H9 (cell line): Measurements from ENCODE around the gene STARD8. TPM values are rescaled to one million over a fixed set of nuclear protein-coding genes. Genes with fewer than 3 reads are reported as not detected.

Experiments used
- DNase-seq: peaks from one replicate; pipeline ENCODE4 v3.0.0-alpha.2; 2017
- H2AFZ ChIP-seq: one replicate; pipeline ENCODE4 v1.6.1; 2013; ENCODE audit warnings: mild to moderate bottlenecking, low read length, control low read depth, moderate library complexity
- H2AK5ac ChIP-seq: 2 replicates; pipeline ENCODE4 v1.6.1; 2013; ENCODE audit warnings: low read length, control low read depth, mixed read lengths; ENCODE audit not compliant: insufficient read length
- H2BK120ac ChIP-seq: one replicate; pipeline ENCODE4 v1.6.1; 2013; ENCODE audit warnings: low read depth, mild to moderate bottlenecking, low read length, control low read depth, inconsistent platforms; ENCODE audit not compliant: poor library complexity, severe bottlenecking
- H2BK12ac ChIP-seq: 2 replicates; pipeline ENCODE4 v1.6.1; 2013; ENCODE audit warnings: low read length, control low read depth, mixed read lengths, low read depth; ENCODE audit not compliant: insufficient read length
- H2BK15ac ChIP-seq: 2 replicates; pipeline ENCODE4 v1.6.1; 2013; ENCODE audit warnings: low read depth, low read length, control low read depth
- H2BK20ac ChIP-seq: one replicate; pipeline ENCODE4 v1.6.1; 2013; ENCODE audit warnings: low read depth, mild to moderate bottlenecking, low read length, control low read depth, inconsistent platforms; ENCODE audit not compliant: poor library complexity, severe bottlenecking
- H2BK5ac ChIP-seq: 2 replicates; pipeline ENCODE4 v1.6.1; 2013; ENCODE audit warnings: low read length, control low read depth, mixed read lengths; ENCODE audit not compliant: insufficient read length
- H3K14ac ChIP-seq: 2 replicates; pipeline ENCODE4 v1.6.1; 2013; ENCODE audit warnings: low read length, control low read depth; ENCODE audit not compliant: insufficient read depth
- H3K18ac ChIP-seq: 2 replicates; pipeline ENCODE4 v1.6.1; 2013; ENCODE audit warnings: low read depth, mild to moderate bottlenecking, mixed read lengths, low read length, control low read depth; ENCODE audit not compliant: insufficient read length
- H3K23ac ChIP-seq: 2 replicates; pipeline ENCODE4 v1.6.1; 2013; ENCODE audit warnings: low read length, control low read depth, mixed read lengths, low read depth; ENCODE audit not compliant: insufficient read length
- H3K23me2 ChIP-seq: 2 replicates; pipeline ENCODE4 v1.6.1; 2013; ENCODE audit warnings: low read depth, mild to moderate bottlenecking, mixed read lengths, low read length, control low read depth; ENCODE audit not compliant: insufficient read length, poor library complexity, severe bottlenecking
- H3K27ac ChIP-seq: 2 replicates; pipeline ENCODE4 v1.5.1; 2013; ENCODE audit warnings: low read length, control low read depth, mixed read lengths, low read depth; ENCODE audit not compliant: insufficient read length
- H3K27me3 ChIP-seq: 2 replicates; pipeline ENCODE4 v1.6.1; 2013; ENCODE audit warnings: low read length, control low read depth, inconsistent platforms; ENCODE audit not compliant: insufficient read depth
- H3K4ac ChIP-seq: 2 replicates; pipeline ENCODE4 v1.6.1; 2013; ENCODE audit warnings: low read depth, mild to moderate bottlenecking, control low read depth, inconsistent platforms, low read length, moderate library complexity
- H3K4me1 ChIP-seq: 2 replicates; pipeline ENCODE4 v1.6.1; 2013; ENCODE audit warnings: low read length, control low read depth, inconsistent platforms; ENCODE audit not compliant: insufficient read depth
- H3K4me2 ChIP-seq: 2 replicates; pipeline ENCODE4 v1.6.1; 2013; ENCODE audit warnings: low read length, control low read depth, mixed read lengths; ENCODE audit not compliant: insufficient read length, insufficient read depth
- H3K56ac ChIP-seq: 2 replicates; pipeline ENCODE4 v1.6.1; 2013; ENCODE audit warnings: low read depth, mild to moderate bottlenecking, mixed read lengths, low read length, control low read depth; ENCODE audit not compliant: insufficient read length
- H3K79me1 ChIP-seq: 2 replicates; pipeline ENCODE4 v1.6.1; 2013; ENCODE audit warnings: low read depth, mild to moderate bottlenecking, moderate library complexity, low read length, control low read depth, inconsistent platforms; ENCODE audit not compliant: insufficient read depth, poor library complexity, severe bottlenecking
- H3K79me2 ChIP-seq: 2 replicates; pipeline ENCODE4 v1.6.1; 2013; ENCODE audit warnings: low read length, control low read depth, inconsistent platforms; ENCODE audit not compliant: insufficient read depth
- H3K9ac ChIP-seq: 2 replicates; pipeline ENCODE4 v1.6.1; 2013; ENCODE audit warnings: low read length, control low read depth, mixed read lengths; ENCODE audit not compliant: insufficient read length; ENCODE audit errors: extremely low read depth
- H3K9me3 ChIP-seq: one replicate; pipeline ENCODE4 v1.6.1; 2013; ENCODE audit warnings: low read depth, low read length, inconsistent platforms; ENCODE audit not compliant: control insufficient read depth
- H3T11ph ChIP-seq: one replicate; pipeline ENCODE4 v1.6.1; 2013; ENCODE audit warnings: mild to moderate bottlenecking, low read length, control low read depth, inconsistent platforms
- H4K20me1 ChIP-seq: one replicate; pipeline ENCODE4 v1.6.1; 2013; ENCODE audit not compliant: control insufficient read depth, insufficient read length, insufficient read depth
- H4K5ac ChIP-seq: 2 replicates; pipeline ENCODE4 v1.6.1; 2013; ENCODE audit warnings: low read depth, mild to moderate bottlenecking, mixed read lengths, low read length, control low read depth; ENCODE audit not compliant: insufficient read length
- H4K8ac ChIP-seq: replicated peaks from 2 replicates; pipeline ENCODE4 v1.6.1; 2013; ENCODE audit warnings: low read length, control low read depth, mixed read lengths, low read depth; ENCODE audit not compliant: insufficient read length
- H4K91ac ChIP-seq: 2 replicates; pipeline ENCODE4 v1.6.1; 2013; ENCODE audit warnings: low read depth, mild to moderate bottlenecking, moderate library complexity, mixed read lengths, low read length, control low read depth; ENCODE audit not compliant: insufficient read length
- H3K27ac Mint-ChIP-seq, 3 experiments: 2 replicates in 2 of 3; 3 replicates in 1 of 3; pipeline ENCODE4 v1.8.0; 2020 to 2021; ENCODE audit warnings: mixed read lengths in 3 of 3, mild to moderate bottlenecking in 1 of 3, moderate library complexity in 1 of 3
- H3K27me3 Mint-ChIP-seq: 2 replicates; pipeline ENCODE4 v1.8.0; 2021; ENCODE audit warnings: low read depth, mild to moderate bottlenecking, moderate library complexity, mixed read lengths
- H3K36me3 Mint-ChIP-seq, 3 experiments: 2 replicates in 2 of 3; 3 replicates in 1 of 3; pipeline ENCODE4 v1.8.0; 2020 to 2021; ENCODE audit warnings: low read depth in 3 of 3, mixed read lengths in 3 of 3; ENCODE audit not compliant: insufficient read depth in 1 of 3
- H3K4me1 Mint-ChIP-seq, 2 experiments: 2 replicates each; pipeline ENCODE4 v1.8.0; 2020; ENCODE audit warnings: mixed read lengths in 2 of 2
- H3K4me3 Mint-ChIP-seq, 2 experiments: 2 replicates in 1 of 2; 3 replicates in 1 of 2; pipeline ENCODE4 v1.8.0; 2020 to 2021; ENCODE audit warnings: mild to moderate bottlenecking in 2 of 2, mixed read lengths in 2 of 2, moderate library complexity in 1 of 2
- H3K9me3 Mint-ChIP-seq, 2 experiments: 2 replicates in 1 of 2; 3 replicates in 1 of 2; pipeline ENCODE4 v1.8.0; 2020; ENCODE audit warnings: mild to moderate bottlenecking in 2 of 2, mixed read lengths in 2 of 2, moderate library complexity in 1 of 2
- WGBS: extraction: QIAGEN DNeasy Blood & Tissue Kit; methylation state at CpG from one replicate; pipeline ENCODE4 v1.1.7; 2013; ENCODE audit warnings: missing lambda C conversion rate, low lambda C conversion rate, mixed read lengths; ENCODE audit not compliant: insufficient read length; ENCODE audit errors: extremely low coverage; 5-methylcytosine and 5-hydroxymethylcytosine counted together
- total RNA-seq: library from RNA; stranded (reverse); gene quantifications from 2 replicates; pipeline ENCODE4 v1.2.1, GENCODE V29; 2021
- TF ChIP-seq, protein P1 (sequence below): fragments of 200-600 bp; sonication (generic); conservative IDR thresholded peaks from 3 replicates; pipeline ENCODE4 v1.8.0; 2021; ENCODE audit warnings: antibody characterized with exemption, mild to moderate bottlenecking

The STARD8 gene
- total RNA-seq, 1 experiment from 2014 or later, result 0.52 TPM

DNA sequence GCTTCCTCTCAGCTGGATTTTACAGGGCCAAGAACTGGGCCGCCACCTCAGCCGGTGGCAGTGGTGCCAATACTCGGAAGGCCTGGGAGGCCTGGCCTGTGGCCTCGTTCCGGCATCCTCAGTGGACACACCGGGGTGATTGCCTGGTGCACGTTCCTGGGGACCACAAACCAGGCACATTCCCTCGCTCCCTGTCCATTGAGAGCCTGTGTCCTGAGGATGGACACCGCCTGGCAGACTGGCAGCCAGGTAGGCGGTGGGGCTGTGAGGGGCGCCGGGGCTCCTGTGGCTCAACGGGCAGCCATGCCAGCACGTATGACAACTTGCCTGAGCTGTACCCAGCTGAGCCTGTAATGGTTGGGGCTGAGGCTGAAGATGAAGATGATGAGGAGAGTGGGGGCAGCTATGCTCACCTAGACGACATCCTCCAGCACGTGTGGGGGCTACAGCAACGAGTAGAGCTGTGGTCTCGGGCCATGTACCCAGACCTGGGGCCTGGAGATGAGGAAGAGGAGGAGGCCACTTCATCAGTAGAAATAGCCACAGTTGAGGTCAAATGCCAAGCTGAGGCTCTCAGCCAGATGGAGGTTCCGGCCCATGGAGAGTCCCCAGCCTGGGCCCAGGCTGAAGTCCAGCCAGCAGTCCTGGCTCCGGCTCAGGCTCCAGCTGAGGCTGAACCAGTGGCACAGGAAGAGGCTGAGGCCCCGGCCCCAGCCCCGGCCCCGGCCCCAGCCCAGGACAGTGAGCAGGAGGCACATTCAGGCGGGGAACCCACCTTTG, 70.4 kb downstream of the STARD8 start:
- no peak overlapping the region for H3K14ac ChIP-seq
- H3K23me2 ChIP-seq, result no peaks in the 10 kb centered on the region
- H3K9ac ChIP-seq, result no peak overlapping the region
- no peak overlapping the region for H3K18ac ChIP-seq
- no peak overlapping the region for H2BK15ac ChIP-seq
- Mint-ChIP-seq H3K27me3 (peaks cover 5% of the 10 kb centered on the region), H3K27ac (no peak overlapping the region), H3K4me1 (peaks cover 5 to 10% of the 10 kb centered on the region in 2 experiments; a peak in 3 of 4 replicates), H3K4me3 (no peak overlapping the region), H3K36me3 (peaks cover 7 to 21% (median 9%) of the 10 kb centered on the region in 3 experiments; a peak in 5 of 7 replicates), H3K9me3 (peaks cover 67 to 78% of the 10 kb centered on the region in 2 experiments)
- no peak overlapping the region for H3K4me2 ChIP-seq
- H2BK12ac ChIP-seq, result no peak overlapping the region
- H3K4ac ChIP-seq, result no peak overlapping the region
- TF ChIP-seq, protein P1, sequence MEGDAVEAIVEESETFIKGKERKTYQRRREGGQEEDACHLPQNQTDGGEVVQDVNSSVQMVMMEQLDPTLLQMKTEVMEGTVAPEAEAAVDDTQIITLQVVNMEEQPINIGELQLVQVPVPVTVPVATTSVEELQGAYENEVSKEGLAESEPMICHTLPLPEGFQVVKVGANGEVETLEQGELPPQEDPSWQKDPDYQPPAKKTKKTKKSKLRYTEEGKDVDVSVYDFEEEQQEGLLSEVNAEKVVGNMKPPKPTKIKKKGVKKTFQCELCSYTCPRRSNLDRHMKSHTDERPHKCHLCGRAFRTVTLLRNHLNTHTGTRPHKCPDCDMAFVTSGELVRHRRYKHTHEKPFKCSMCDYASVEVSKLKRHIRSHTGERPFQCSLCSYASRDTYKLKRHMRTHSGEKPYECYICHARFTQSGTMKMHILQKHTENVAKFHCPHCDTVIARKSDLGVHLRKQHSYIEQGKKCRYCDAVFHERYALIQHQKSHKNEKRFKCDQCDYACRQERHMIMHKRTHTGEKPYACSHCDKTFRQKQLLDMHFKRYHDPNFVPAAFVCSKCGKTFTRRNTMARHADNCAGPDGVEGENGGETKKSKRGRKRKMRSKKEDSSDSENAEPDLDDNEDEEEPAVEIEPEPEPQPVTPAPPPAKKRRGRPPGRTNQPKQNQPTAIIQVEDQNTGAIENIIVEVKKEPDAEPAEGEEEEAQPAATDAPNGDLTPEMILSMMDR, result no peak
- no peak for DNase-seq
- H3K56ac ChIP-seq, result no peak overlapping the region
- no peaks in the 10 kb centered on the region for H3K27me3 ChIP-seq
- no peaks in the 10 kb centered on the region for H3K4me1 ChIP-seq
- H4K20me1 ChIP-seq, result no peaks in the 10 kb centered on the region
- H3K27ac ChIP-seq, result no peak overlapping the region
- no peak overlapping the region for H4K91ac ChIP-seq
- WGBS, result no CpG with 5 or more reads among the region's 24 CpGs
- H3K79me1 ChIP-seq, result no peaks in the 10 kb centered on the region
- no peak overlapping the region for H2AFZ ChIP-seq
- no peak overlapping the region for H3K23ac ChIP-seq
- no peak overlapping the region for H4K8ac ChIP-seq
- H3K79me2 ChIP-seq, result no peaks in the 10 kb centered on the region
- peaks cover 56% of the 10 kb centered on the region for H3K9me3 ChIP-seq
- H2AK5ac ChIP-seq, result no peak overlapping the region
- no peak overlapping the region for H2BK120ac ChIP-seq
- no peak overlapping the region for H2BK5ac ChIP-seq
- no peak overlapping the region for H2BK20ac ChIP-seq
- H4K5ac ChIP-seq, result no peak overlapping the region
- no peak overlapping the region for H3T11ph ChIP-seq
